ENCODE results near the gene AK9. TPM values are rescaled to one million over a fixed set of nuclear protein-coding genes. Genes with fewer than 3 reads are reported as not detected.

AK9 gene
- total and polyA plus RNA-seq, 2 of the 8 experiments (the other 6 are each of a cell fraction or from before 2014, with no cell fraction given), result 1.8 to 2.2 TPM

- Histone ChIP-seq H2AK5ac (ENCODE audit: low read depth, low read length) (no peak overlapping the region), H3K23me2 (ENCODE audit: low read depth, low read length) (peaks cover 6% of the 10 kb centered on the region), H2AFZ (ENCODE audit: low read length) (no peak overlapping the region), H3K4me1 (replicated peaks in 1 of 4; ENCODE audit: control insufficient read depth in 3 of 4, insufficient read depth in 4 of 4, low read length in 3 of 4) (peaks cover 0 to 2% (median 0%) of the 10 kb centered on the region in 4 experiments; a peak in 1 of 7 replicates), H3K4ac (replicated peaks; ENCODE audit: insufficient read length, low read depth, low read length) (no peak overlapping the region), H3K23ac (ENCODE audit: insufficient read length) (no peak overlapping the region), H4K20me1 (replicated peaks in 1 of 2; ENCODE audit: control insufficient read depth in 1 of 2, insufficient read depth in 2 of 2, low read length in 2 of 2) (peaks cover 0 to 1% of the 10 kb centered on the region in 2 experiments), H4K5ac (ENCODE audit: insufficient read length, low read depth, low read length) (no peak overlapping the region), H2BK5ac (ENCODE audit: low read depth, low read length) (no peak overlapping the region), H3K27ac (ENCODE audit: low read depth, low read length) (no peak overlapping the region), H3K9me3 (ENCODE audit: insufficient read depth in 2 of 2, low read depth in 1 of 2, low read length in 1 of 2) (no peaks in the 10 kb centered on the region; a peak in 1 of 4 replicates), H4K91ac (replicated peaks; ENCODE audit: insufficient read length, low read length) (no peak overlapping the region), H3K79me2 (ENCODE audit: control insufficient read depth in 1 of 2, insufficient read depth in 2 of 2, low read length in 2 of 2) (peaks cover 0 to 35% of the 10 kb centered on the region in 2 experiments; a peak in 2 of 4 replicates), H3K18ac (ENCODE audit: extremely low read depth, low read length) (no peak overlapping the region), H3K9ac (replicated peaks in 1 of 4; ENCODE audit: extremely low read depth in 1 of 4, low read depth in 3 of 4, low read length in 3 of 4) (no peak overlapping the region), H3K4me3 (ENCODE audit: extremely low read depth in 1 of 4, insufficient read depth in 2 of 4, low read depth in 3 of 4, low read length in 4 of 4) (no peak overlapping the region), H3K14ac (ENCODE audit: insufficient read length) (no peak overlapping the region), H2BK15ac (ENCODE audit: low read length) (no peak overlapping the region), H3K56ac (replicated peaks; ENCODE audit: insufficient read length, low read depth, low read length) (no peak overlapping the region), H4K8ac (ENCODE audit: extremely low read depth, insufficient read depth, low read length) (no peak overlapping the region), H3K36me3 (ENCODE audit: control insufficient read depth in 2 of 4, insufficient read depth in 4 of 4, low read length in 3 of 4) (peaks cover 0 to 10% (median 1%) of the 10 kb centered on the region in 4 experiments; a peak in 4 of 8 replicates), H3K4me2 (ENCODE audit: insufficient read depth in 1 of 2, low read depth in 2 of 2, low read length in 2 of 2) (no peak overlapping the region), H2BK20ac (ENCODE audit: low read length) (no peak overlapping the region), H3K79me1 (ENCODE audit: low read depth, low read length) (no peaks in the 10 kb centered on the region), H2BK120ac (replicated peaks; ENCODE audit: low read depth, low read length) (no peak overlapping the region), H3K27me3 (replicated peaks in 1 of 4; ENCODE audit: control insufficient read depth in 3 of 4, extremely low read depth in 1 of 4, insufficient read depth in 3 of 4, low read length in 3 of 4) (no peaks in the 10 kb centered on the region), H2BK12ac (ENCODE audit: low read depth, low read length) (no peak overlapping the region)
- DNase-seq (ENCODE audit: low read depth in 1 of 2, low spot score in 2 of 2) (no peak), FAIRE-seq (no peak)
- no peak for TF ChIP-seq CEBPB (IDR thresholded peaks at IDR 0.05; ENCODE audit: low read depth, low read length)
- TF ChIP-seq FOSL1 (IDR thresholded peaks at IDR 0.05; ENCODE audit: insufficient read depth, low read depth, low read length), result no peak
- TF ChIP-seq POLR2AphosphoS5 (IDR thresholded peaks at IDR 0.05; ENCODE audit: low read depth, low read length), result no peak
- no peak for TF ChIP-seq CREB1 (IDR thresholded peaks at IDR 0.05)
- no peak for TF ChIP-seq SIX5 (IDR thresholded peaks at IDR 0.05; ENCODE audit: low read depth, low read length)
- no peak for TF ChIP-seq NANOG (IDR thresholded peaks at IDR 0.05; ENCODE audit: insufficient read depth, low read depth, low read length, poor library complexity, severe bottlenecking)
- no peak for TF ChIP-seq SAP30 (IDR thresholded peaks at IDR 0.05; ENCODE audit: insufficient read depth, insufficient replicate concordance, low read length)
- TF ChIP-seq GTF2F1 (IDR thresholded peaks at IDR 0.05; ENCODE audit: borderline replicate concordance, low read depth, low read length), result no peak
- no peak for TF ChIP-seq GABPA (IDR thresholded peaks at IDR 0.05; ENCODE audit: borderline replicate concordance, insufficient read depth, low read length)
- no peak for TF ChIP-seq HDAC2 (IDR thresholded peaks at IDR 0.05; ENCODE audit: borderline replicate concordance in 1 of 2, low read depth in 2 of 2, low read length in 2 of 2)
- CTCF ChIA-PET (ENCODE audit: partially characterized antibody), result interaction anchor here (0.7 to 1.7 kb wide), 5 partner anchors 11 to 361 kb away, joined by 3 to 6 read pairs (median 3); no protein-coding TSS in a partner anchor
- POLR2A ChIA-PET (ENCODE audit: partially characterized antibody), result no interaction called here
These were observed 2.1 kb upstream of the AK9 start for GRCh38 chr6:109693111-109693510.
